K562 (cell line): ENCODE data around the gene NPAS3. TPM values are rescaled to one million over a fixed set of nuclear protein-coding genes. Genes with fewer than 3 reads are reported as not detected.

Source experiments
- ATAC-seq: fragments of 200-7000 bp; cut with Tn5 transposase; 3 replicates; pipeline ENCODE4 v1.9.1; 2020; ENCODE audit warnings: moderate library complexity
- BruUV-seq: library from RNA; stranded (reverse); fragments of 400-500 nt; replicated peaks from 2 replicates; lab custom pipeline; 2021; lab: Mats Ljungman, UMichigan
- CTCF ChIA-PET: fragments of 300-600 bp; formaldehyde crosslinking; extraction: SDS; loops from one replicate; lab custom pipeline; 2021; ENCODE audit warnings: low intra/inter-chr PET ratio; lab: Yijun Ruan, JAX
- POLR2A ChIA-PET: fragments of 300-600, 350-650 bp; sonication (Branson Sonifier 250); formaldehyde crosslinking; extraction: SDS; loops from one replicate; lab custom pipeline; 2021; ENCODE audit warnings: antibody characterized with exemption, inconsistent platforms; lab: Yijun Ruan, JAX
- DNase-seq, 4 experiments: peaks; one replicate each; pipeline versions ENCODE4 v3.0.0 to v3.0.0-alpha.2; 2011 to 2018; ENCODE audit warnings: low spot score in 3 of 4, mixed read lengths in 3 of 4; ENCODE audit errors: extremely low read depth in 1 of 4
- FAIRE-seq: peaks from 2 replicates; lab custom pipeline; 2011; peaks lifted over from hg19 to GRCh38; lab: Jason Lieb, UNC
- H2AFZ ChIP-seq: 2 replicates; pipeline ENCODE4 v1.6.0; 2011; ENCODE audit warnings: low read depth, low read length, control low read depth, inconsistent platforms
- H3K27ac ChIP-seq: fragments of 200-600 bp; 3 replicates; pipeline ENCODE4 v1.8.0; 2011; ENCODE audit warnings: low read depth, mild to moderate bottlenecking, control low read depth, inconsistent platforms, low read length, moderate library complexity, mixed read lengths; ENCODE audit errors: extremely low read depth
- H3K27me3 ChIP-seq, 2 experiments: fragments of 300-600 bp in 1 of 2; 2 replicates in 1 of 2; 3 replicates in 1 of 2; pipeline versions ENCODE4 v1.6.0 to v1.8.0; 2011; ENCODE audit warnings: inconsistent platforms in 2 of 2, low read length in 2 of 2, mild to moderate bottlenecking in 1 of 2, mixed read lengths in 1 of 2, moderate library complexity in 1 of 2; ENCODE audit not compliant: control insufficient read depth in 2 of 2, insufficient read depth in 2 of 2
- H3K36me3 ChIP-seq: fragments of 300-600 bp; 3 replicates; pipeline ENCODE4 v1.8.0; 2011; ENCODE audit warnings: mild to moderate bottlenecking, low read length, inconsistent platforms; ENCODE audit not compliant: control insufficient read depth, insufficient read depth
- H3K4me1 ChIP-seq, 2 experiments: fragments of 200-600 bp in 1 of 2; replicated peaks in 1 of 2; 2 replicates in 1 of 2; 3 replicates in 1 of 2; pipeline versions ENCODE4 v1.5.1 to v1.8.0; 2011; ENCODE audit warnings: inconsistent platforms in 2 of 2, low read length in 2 of 2, mild to moderate bottlenecking in 1 of 2, mixed read lengths in 1 of 2, moderate library complexity in 1 of 2; ENCODE audit not compliant: control insufficient read depth in 2 of 2, insufficient read depth in 2 of 2
- H3K4me2 ChIP-seq: 2 replicates; pipeline ENCODE4 v1.6.1; 2011; ENCODE audit warnings: low read length, control low read depth, inconsistent platforms, mixed read lengths; ENCODE audit not compliant: insufficient read depth
- H3K4me3 ChIP-seq: fragments of 200-600 bp; sonication (generic), shearing (Covaris generic); 2 replicates; pipeline ENCODE4 v1.5.1; 2016; ENCODE audit warnings: control low read depth, inconsistent platforms
- H3K79me2 ChIP-seq: fragments of 200-600 bp; 3 replicates; pipeline ENCODE4 v1.8.0; 2011; ENCODE audit warnings: low read length, inconsistent platforms; ENCODE audit not compliant: control insufficient read depth, insufficient read depth
- H3K9ac ChIP-seq, 2 experiments: 2 replicates each; pipeline versions ENCODE4 v1.6.0 to v1.6.1; 2011; ENCODE audit warnings: low read depth in 2 of 2, low read length in 2 of 2, control low read depth in 1 of 2, inconsistent platforms in 1 of 2, mild to moderate bottlenecking in 1 of 2, mixed read lengths in 1 of 2; ENCODE audit not compliant: insufficient read depth in 1 of 2
- H3K9me1 ChIP-seq: one replicate; pipeline ENCODE4 v1.6.0; 2011; ENCODE audit warnings: inconsistent platforms, mild to moderate bottlenecking, low read length, moderate library complexity; ENCODE audit not compliant: control insufficient read depth, insufficient read depth
- H3K9me3 ChIP-seq: replicated peaks from 2 replicates; pipeline ENCODE4 v1.5.1; 2011; ENCODE audit warnings: low read depth, low read length, inconsistent platforms; ENCODE audit not compliant: control insufficient read depth, insufficient read depth
- H4K20me1 ChIP-seq: replicated peaks from 2 replicates; pipeline ENCODE4 v1.6.1; 2011; ENCODE audit warnings: low read length, inconsistent platforms, mixed read lengths; ENCODE audit not compliant: control insufficient read depth, insufficient read depth
- MEIS2 ChIP-seq: fragments of 450-650 bp; IDR thresholded peaks from 2 replicates; pipeline ENCODE4 v1.6.1; 2014; ENCODE audit warnings: mild to moderate bottlenecking; ENCODE audit not compliant: partially characterized antibody
- MTA1 ChIP-seq: fragments of 450-650 bp; IDR thresholded peaks from 2 replicates; pipeline ENCODE4 v1.6.1; 2017; ENCODE audit warnings: borderline replicate concordance
- MXI1 ChIP-seq: IDR thresholded peaks from 2 replicates; pipeline ENCODE4 v1.6.1; 2011; ENCODE audit warnings: low read depth, mild to moderate bottlenecking, improper control_type of control experiment, low read length
- whole genome bisulfite sequencing: fragments of 100-300 bp; shearing (Covaris generic); methylation state at CpG from one replicate; pipeline ENCODE4 v1.1.6; 2016; ENCODE audit warnings: low coverage, mixed read lengths; ENCODE audit not compliant: insufficient coverage; ENCODE audit errors: missing lambda C conversion rate; 5-methylcytosine and 5-hydroxymethylcytosine counted together
- in situ Hi-C: fragments of 300-500 bp; cut with MboI; formaldehyde crosslinking; loops from 4 replicates; pipeline ENCODE4 v1.15.0; 2018; ENCODE audit warnings: inconsistent platforms, mixed read lengths
- intact Hi-C: fragments of 100-400 bp; cut with micrococcal nuclease; formaldehyde crosslinking; loops from 2 replicates; pipeline ENCODE4 v1.14.2; 2022
- polyA plus RNA-seq, 8 experiments: library from polyadenylated mRNA; depleted of rRNA in 4 of 8; stranded (reverse) in 5 of 8; unstranded in 3 of 8; fragments of >200 nt; fragmentation: Nextera tagmentation in 2 of 8; fragmentation: Illumina TruSeq in 1 of 8; extraction: Ambion mirVana in 2 of 8; extraction: Trizol in 1 of 8; gene quantifications; 2 replicates each; pipeline versions ENCODE4 v1.2.1 to v1.2.3, GENCODE V29; 2011 to 2014; ENCODE audit warnings: inconsistent platforms in 1 of 8, missing spikeins in 1 of 8
- total RNA-seq, 7 experiments: library from RNA; depleted of rRNA in 6 of 7; stranded (reverse); fragments of >200 nt in 6 of 7; fragmentation: Illumina TruSeq in 2 of 7; extraction: Trizol in 2 of 7; gene quantifications; 2 replicates each; pipeline versions ENCODE4 v1.2.1 to v1.2.3, GENCODE V29; 2011 to 2021; ENCODE audit warnings: low replicate concordance in 1 of 7
- TF ChIP-seq, protein P1 (sequence below), 2 experiments: IDR thresholded peaks in 1 of 2; conservative IDR thresholded peaks in 1 of 2; 2 replicates each; pipeline ENCODE4 v1.6.1; 2016; ENCODE audit warnings: low read depth in 2 of 2, mild to moderate bottlenecking in 1 of 2, missing compliant biosample characterization in 1 of 2, missing genetic modification characterization in 1 of 2, moderate library complexity in 1 of 2

Gene NPAS3
- total and polyA plus RNA-seq, 9 of the 15 experiments (the other 6 are each of a cell fraction or from before 2014, with no cell fraction given), result 0.04 TPM; not detected in 8

DNA sequence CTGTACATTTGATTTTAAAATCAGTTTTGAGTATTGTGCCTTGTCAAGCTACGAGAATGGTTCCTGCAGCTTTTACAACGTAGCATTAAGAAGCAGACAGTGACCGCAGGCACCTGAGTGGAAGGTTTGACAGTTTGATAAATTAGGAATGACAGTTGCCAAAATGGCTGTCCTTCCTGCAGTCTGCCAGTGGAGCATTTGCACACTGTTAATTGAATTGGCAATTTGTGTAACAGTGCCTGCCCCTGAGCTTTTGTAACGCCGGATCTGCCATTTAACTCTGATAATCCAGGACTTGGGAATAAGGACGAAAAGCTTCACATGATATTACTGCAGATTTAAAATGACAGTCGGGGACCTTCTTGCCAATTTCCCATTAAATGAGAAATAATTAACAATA, 385.3 kb downstream of the NPAS3 start:
- in situ Hi-C loops, result no loop called here
- DNase-seq (no peak), FAIRE-seq (no peak), ATAC-seq (no peak)
- Histone ChIP-seq H4K20me1 (no peaks in the 10 kb centered on the region), H3K9ac (no peak overlapping the region), H3K27me3 (no peaks in the 10 kb centered on the region), H3K4me1 (no peaks in the 10 kb centered on the region), H3K27ac (no peak overlapping the region), H3K4me2 (no peak overlapping the region), H3K4me3 (no peak overlapping the region), H3K36me3 (no peaks in the 10 kb centered on the region), H3K9me3 (no peaks in the 10 kb centered on the region), H3K9me1 (no peaks in the 10 kb centered on the region), H3K79me2 (no peaks in the 10 kb centered on the region), H2AFZ (no peak overlapping the region)
- ChIA-PET POLR2A (interaction anchor here (0.6 kb wide), 2 partner anchors 25 to 394 kb away, joined by 3 read pairs; no protein-coding TSS in a partner anchor), CTCF (no interaction called here)
- TF ChIP-seq, protein P1, sequence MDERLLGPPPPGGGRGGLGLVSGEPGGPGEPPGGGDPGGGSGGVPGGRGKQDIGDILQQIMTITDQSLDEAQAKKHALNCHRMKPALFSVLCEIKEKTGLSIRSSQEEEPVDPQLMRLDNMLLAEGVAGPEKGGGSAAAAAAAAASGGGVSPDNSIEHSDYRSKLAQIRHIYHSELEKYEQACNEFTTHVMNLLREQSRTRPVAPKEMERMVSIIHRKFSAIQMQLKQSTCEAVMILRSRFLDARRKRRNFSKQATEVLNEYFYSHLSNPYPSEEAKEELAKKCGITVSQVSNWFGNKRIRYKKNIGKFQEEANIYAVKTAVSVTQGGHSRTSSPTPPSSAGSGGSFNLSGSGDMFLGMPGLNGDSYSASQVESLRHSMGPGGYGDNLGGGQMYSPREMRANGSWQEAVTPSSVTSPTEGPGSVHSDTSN (CRISPR knock-in tag; IDR thresholded peaks at IDR 0.05; ENCODE audit: low read depth), result no peak
- TF ChIP-seq, protein P1 (tag; conservative IDR thresholded peaks at IDR 0.05; ENCODE audit: low read depth), result 0 out of 2 replicates have a peak, but pooled peaks have one; percentile 28
- TF ChIP-seq MXI1 (no peak), MEIS2 (peak; percentile 61), MTA1 (no peak)
- intact Hi-C loops, result no loop called here
- BruUV-seq, result no TSS peak
- 0% methylated on average over 7 of the region's 7 CpGs for WGBS
